ENCODE measurements around the gene WFIKKN2.

Gene WFIKKN2

GRCh38 chr17:50835301-50836234 is at the start of gene WFIKKN2:
WFIKKN2 (plus strand) TSS chr17:50835586; CDS start chr17:50835938, 352 bp downstream.
- ATAC-seq (replicated peaks), result no peak
- no peak within 1 kb of the TSS for H3K27ac Mint-ChIP-seq
- H3K27me3 Mint-ChIP-seq, result peaks cover 27 to 38% of the 10 kb centered on the region in 2 donors
- DNase-seq, result no peak
- peaks cover 0 to 5% of the 10 kb centered on the region in 2 donors for H3K4me1 Mint-ChIP-seq
- no peak within 1 kb of the TSS for H3K4me3 Mint-ChIP-seq
- no peaks in the 10 kb centered on the region for H3K36me3 Mint-ChIP-seq
- no peaks in the 10 kb centered on the region for H3K9me3 Mint-ChIP-seq

- Mint-ChIP-seq H3K4me1 (peaks cover 7 to 9% of the 10 kb centered on the region in 2 donors), H3K36me3 (no peaks in the 10 kb centered on the region), H3K9me3 (no peaks in the 10 kb centered on the region), H3K27ac (no peak overlapping the region), H3K4me3 (no peak overlapping the region), H3K27me3 (peaks cover 7 to 14% of the 10 kb centered on the region in 2 donors)
- DNase-seq (no peak), ATAC-seq (replicated peaks) (no peak)
Observed at GRCh38 chr17:50785946-50786570, 49.3 kb upstream of the WFIKKN2 start.

GRCh38 chr17:50787106-50787505 is 48.3 kb upstream of the WFIKKN2 start:
- no peak overlapping the region for H3K4me3 Mint-ChIP-seq
- H3K27me3 Mint-ChIP-seq, result peaks cover 7 to 10% of the 10 kb centered on the region in 2 donors
- DNase-seq (no peak), ATAC-seq (replicated peaks) (no peak)
- no peaks in the 10 kb centered on the region for H3K36me3 Mint-ChIP-seq
- no peaks in the 10 kb centered on the region for H3K9me3 Mint-ChIP-seq
- H3K27ac Mint-ChIP-seq, result no peak overlapping the region
- peaks cover 7 to 9% of the 10 kb centered on the region in 2 donors for H3K4me1 Mint-ChIP-seq

GRCh38 chr17:50790618-50791017 is 44.8 kb upstream of the WFIKKN2 start:
- no peak overlapping the region for H3K27ac Mint-ChIP-seq

GRCh38 chr17:50792132-50792531 is 43.3 kb upstream of the WFIKKN2 start:
- Mint-ChIP-seq H3K4me1 (peaks cover 0 to 4% of the 10 kb centered on the region in 2 donors), H3K27ac (no peak overlapping the region), H3K36me3 (no peaks in the 10 kb centered on the region), H3K9me3 (no peaks in the 10 kb centered on the region), H3K27me3 (peaks cover 0 to 4% of the 10 kb centered on the region in 2 donors), H3K4me3 (no peak overlapping the region)
- ATAC-seq (replicated peaks) (no peak), DNase-seq (no peak)

More at GRCh38 chr17:50790618-50791017, 44.8 kb upstream of the WFIKKN2 start:
- peaks cover 0 to 4% of the 10 kb centered on the region in 2 donors for H3K27me3 Mint-ChIP-seq
- no peaks in the 10 kb centered on the region for H3K36me3 Mint-ChIP-seq
- H3K4me1 Mint-ChIP-seq, result peaks cover 0 to 4% of the 10 kb centered on the region in 2 donors
- H3K4me3 Mint-ChIP-seq, result no peak overlapping the region
- H3K9me3 Mint-ChIP-seq, result no peaks in the 10 kb centered on the region
- DNase-seq (no peak), ATAC-seq (replicated peaks) (no peak)

GRCh38 chr17:50793007-50793406 is 42.4 kb upstream of the WFIKKN2 start:
- H3K27me3 Mint-ChIP-seq, result peaks cover 0 to 2% of the 10 kb centered on the region in 2 donors
- ATAC-seq (replicated peaks), result no peak
- H3K4me3 Mint-ChIP-seq, result no peak overlapping the region
- peaks cover 0 to 1% of the 10 kb centered on the region in 2 donors for H3K4me1 Mint-ChIP-seq
- H3K9me3 Mint-ChIP-seq, result no peaks in the 10 kb centered on the region
- H3K36me3 Mint-ChIP-seq, result no peaks in the 10 kb centered on the region
- DNase-seq, result no peak
- H3K27ac Mint-ChIP-seq, result no peak overlapping the region

GRCh38 chr17:50794361-50794760 is 41.0 kb upstream of the WFIKKN2 start:
- H3K27ac Mint-ChIP-seq, result no peak overlapping the region
- no peak overlapping the region for H3K4me3 Mint-ChIP-seq
- no peaks in the 10 kb centered on the region for H3K36me3 Mint-ChIP-seq
- DNase-seq (no peak), ATAC-seq (replicated peaks) (no peak)
- no peaks in the 10 kb centered on the region for H3K9me3 Mint-ChIP-seq
- H3K4me1 Mint-ChIP-seq, result no peaks in the 10 kb centered on the region
- H3K27me3 Mint-ChIP-seq, result no peaks in the 10 kb centered on the region

GRCh38 chr17:50797135-50797810 is 38.1 kb upstream of the WFIKKN2 start:
- no peak for DNase-seq
- H3K27ac Mint-ChIP-seq, result no peak overlapping the region
- H3K4me3 Mint-ChIP-seq, result no peak overlapping the region
- no peaks in the 10 kb centered on the region for H3K9me3 Mint-ChIP-seq
- no peaks in the 10 kb centered on the region for H3K36me3 Mint-ChIP-seq
- no peaks in the 10 kb centered on the region for H3K4me1 Mint-ChIP-seq
- ATAC-seq (replicated peaks), result no peak
- no peaks in the 10 kb centered on the region for H3K27me3 Mint-ChIP-seq

GRCh38 chr17:50798424-50799288 is 36.7 kb upstream of the WFIKKN2 start:
- no peak overlapping the region for H3K4me3 Mint-ChIP-seq
- ATAC-seq (replicated peaks) (no peak), DNase-seq (no peak)
- no peak overlapping the region for H3K27ac Mint-ChIP-seq
- no peaks in the 10 kb centered on the region for H3K9me3 Mint-ChIP-seq
- no peaks in the 10 kb centered on the region for H3K36me3 Mint-ChIP-seq
- no peaks in the 10 kb centered on the region for H3K27me3 Mint-ChIP-seq
- no peaks in the 10 kb centered on the region for H3K4me1 Mint-ChIP-seq

- Mint-ChIP-seq H3K36me3 (no peaks in the 10 kb centered on the region), H3K27ac (no peak overlapping the region), H3K4me1 (no peaks in the 10 kb centered on the region), H3K4me3 (no peak overlapping the region), H3K27me3 (no peaks in the 10 kb centered on the region), H3K9me3 (no peaks in the 10 kb centered on the region)
- ATAC-seq (replicated peaks) (no peak), DNase-seq (no peak)
Observed at GRCh38 chr17:50799582-50799981, 35.8 kb upstream of the WFIKKN2 start.

- H3K36me3 Mint-ChIP-seq, result no peaks in the 10 kb centered on the region
- no peaks in the 10 kb centered on the region for H3K9me3 Mint-ChIP-seq
- H3K27ac Mint-ChIP-seq, result no peak overlapping the region
- DNase-seq, result no peak
- ATAC-seq (replicated peaks), result no peak
- H3K4me3 Mint-ChIP-seq, result no peak overlapping the region
- H3K4me1 Mint-ChIP-seq, result no peaks in the 10 kb centered on the region
- no peaks in the 10 kb centered on the region for H3K27me3 Mint-ChIP-seq
Observed at GRCh38 chr17:50800196-50800700, 35.1 kb upstream of the WFIKKN2 start.

- H3K36me3 Mint-ChIP-seq, result no peaks in the 10 kb centered on the region
- H3K9me3 Mint-ChIP-seq, result no peaks in the 10 kb centered on the region
- no peak overlapping the region for H3K4me3 Mint-ChIP-seq
- ATAC-seq (replicated peaks) (no peak), DNase-seq (no peak)
- no peak overlapping the region for H3K27ac Mint-ChIP-seq
- H3K27me3 Mint-ChIP-seq, result no peaks in the 10 kb centered on the region
- H3K4me1 Mint-ChIP-seq, result no peaks in the 10 kb centered on the region
Observed at GRCh38 chr17:50802609-50803571, 32.5 kb upstream of the WFIKKN2 start.

- DNase-seq, result no peak
- Mint-ChIP-seq H3K27ac (no peak overlapping the region), H3K4me3 (no peak overlapping the region), H3K36me3 (no peaks in the 10 kb centered on the region), H3K4me1 (no peaks in the 10 kb centered on the region), H3K27me3 (no peaks in the 10 kb centered on the region), H3K9me3 (no peaks in the 10 kb centered on the region)
- ATAC-seq (replicated peaks), result no peak
Observed at GRCh38 chr17:50803676-50804075, 31.7 kb upstream of the WFIKKN2 start.

All from stimulated activated naive B cell treated with anti-CD40 and anti-IgM and Interleukin-4, amounts not matched to agents 10 μg/mL and 1 μg/mL and 100 μg/mL, for 72 hours (primary cell).